HepG2 (cell line): Measurements from ENCODE around the gene ICAM5. TPM values are rescaled to one million over a fixed set of nuclear protein-coding genes. Genes with fewer than 3 reads are reported as not detected.

Experiments
- ADNP ChIP-seq: sonication (generic); formaldehyde crosslinking; IDR thresholded peaks from 2 replicates; pipeline ENCODE4 v1.4.0; 2020; ENCODE audit warnings: missing genetic modification reagents
- ATF2 ChIP-seq: sonication (generic); formaldehyde crosslinking; IDR thresholded peaks from 2 replicates; pipeline ENCODE4 v1.4.0; 2020; ENCODE audit warnings: missing genetic modification reagents
- ATF3 ChIP-seq: sonication (generic); formaldehyde crosslinking; IDR thresholded peaks from 2 replicates; pipeline ENCODE4 v1.4.0; 2020; ENCODE audit warnings: missing genetic modification reagents
- BCL3 ChIP-seq: sonication (generic); formaldehyde crosslinking; IDR thresholded peaks from 2 replicates; pipeline ENCODE4 v1.5.1; 2020; ENCODE audit warnings: mild to moderate bottlenecking, missing genetic modification reagents, moderate library complexity
- FOXA1 ChIP-seq, 2 experiments: fragments of 450-650 bp in 1 of 2; sonication (generic) in 1 of 2; formaldehyde crosslinking in 1 of 2; IDR thresholded peaks; 2 replicates each; pipeline versions ENCODE4 v1.4.0 to v1.6.1; 2016 to 2020; ENCODE audit warnings: missing genetic modification reagents in 1 of 2
- GTF3A ChIP-seq: sonication (generic); formaldehyde crosslinking; conservative IDR thresholded peaks from 2 replicates; pipeline ENCODE4 v1.4.0; 2020; ENCODE audit warnings: mild to moderate bottlenecking, missing genetic modification reagents
- MIXL1 ChIP-seq: IDR thresholded peaks from 2 replicates; pipeline ENCODE4 v1.6.1; 2016
- MTA1 ChIP-seq: sonication (generic); formaldehyde crosslinking; IDR thresholded peaks from 2 replicates; pipeline ENCODE4 v1.4.0; 2020; ENCODE audit warnings: missing genetic modification reagents, mild to moderate bottlenecking, borderline replicate concordance
- MTA3 ChIP-seq: sonication (generic); formaldehyde crosslinking; IDR thresholded peaks from 2 replicates; pipeline ENCODE4 v1.4.0; 2020; ENCODE audit warnings: missing genetic modification reagents
- MXD4 ChIP-seq: IDR thresholded peaks from 2 replicates; pipeline ENCODE4 v1.6.1; 2016; ENCODE audit warnings: mild to moderate bottlenecking, missing biosample characterization, missing genetic modification reagents
- PLSCR1 ChIP-seq: sonication (generic); formaldehyde crosslinking; IDR thresholded peaks from 2 replicates; pipeline ENCODE4 v1.5.0; 2020; ENCODE audit warnings: missing genetic modification reagents, mild to moderate bottlenecking, borderline replicate concordance
- TRIM22 ChIP-seq: fragments of 450-650 bp; IDR thresholded peaks from 2 replicates; pipeline ENCODE4 v1.6.1; 2017
- ZFX ChIP-seq: sonication (generic); formaldehyde crosslinking; IDR thresholded peaks from 2 replicates; pipeline ENCODE4 v1.4.0; 2020; ENCODE audit warnings: mild to moderate bottlenecking, low read depth, missing genetic modification reagents, moderate library complexity
- ZKSCAN5 ChIP-seq: sonication (generic); formaldehyde crosslinking; IDR thresholded peaks from 2 replicates; pipeline ENCODE4 v1.5.1; 2020; ENCODE audit warnings: mild to moderate bottlenecking, missing genetic modification reagents
- ZNF317 ChIP-seq: sonication (generic); formaldehyde crosslinking; IDR thresholded peaks from 2 replicates; pipeline ENCODE4 v1.5.0; 2020; ENCODE audit warnings: mild to moderate bottlenecking, missing genetic modification reagents
- ZNF343 ChIP-seq: sonication (generic); formaldehyde crosslinking; IDR thresholded peaks from 2 replicates; pipeline ENCODE4 v1.4.0; 2020; ENCODE audit warnings: mild to moderate bottlenecking, missing genetic modification reagents
- ZNF382 ChIP-seq: sonication (generic); formaldehyde crosslinking; IDR thresholded peaks from 2 replicates; pipeline ENCODE4 v1.5.0; 2020; ENCODE audit warnings: missing genetic modification reagents, mild to moderate bottlenecking, borderline replicate concordance
- ZNF7 ChIP-seq: IDR thresholded peaks from 2 replicates; pipeline ENCODE4 v1.6.1; 2016; ENCODE audit warnings: missing biosample characterization, missing genetic modification reagents
- ZNF709 ChIP-seq: sonication (generic); formaldehyde crosslinking; IDR thresholded peaks from 2 replicates; pipeline ENCODE4 v1.5.0; 2020; ENCODE audit warnings: mild to moderate bottlenecking, missing genetic modification reagents
- ZNF713 ChIP-seq: sonication (generic); formaldehyde crosslinking; IDR thresholded peaks from 2 replicates; pipeline ENCODE4 v1.4.0; 2020; ENCODE audit warnings: mild to moderate bottlenecking, missing genetic modification reagents
- ZSCAN9 ChIP-seq: IDR thresholded peaks from 2 replicates; pipeline ENCODE4 v1.6.1; 2016; ENCODE audit warnings: borderline replicate concordance
- polyA plus RNA-seq, 8 experiments: library from polyadenylated mRNA; depleted of rRNA in 3 of 8; stranded (reverse) in 7 of 8; unstranded in 1 of 8; fragments of >200 nt; fragmentation: Illumina TruSeq in 4 of 8; extraction: Trizol in 4 of 8; gene quantifications; 2 replicates each; pipeline versions ENCODE4 v1.2.1 to v1.2.3, GENCODE V29; 2011 to 2016; ENCODE audit warnings: low read depth in 4 of 8, missing spikeins in 1 of 8, mixed read lengths in 1 of 8; ENCODE audit not compliant: insufficient read depth in 1 of 8
- total RNA-seq, 5 experiments: library from RNA; depleted of rRNA; stranded (reverse); fragments of >200 nt; fragmentation: Illumina TruSeq; extraction: Trizol; gene quantifications; 2 replicates each; pipeline ENCODE4 v1.2.3, GENCODE V29; 2016; ENCODE audit warnings: low read depth in 1 of 5
- TF ChIP-seq, protein P1 (sequence below): sonication (generic); formaldehyde crosslinking; IDR thresholded peaks from 2 replicates; pipeline ENCODE4 v1.8.0; 2022; ENCODE audit warnings: missing genetic modification reagents, mild to moderate bottlenecking, inconsistent platforms, borderline replicate concordance

Gene ICAM5
- total and polyA plus RNA-seq, 2 of the 13 experiments (the other 11 are each of a cell fraction or from before 2014, with no cell fraction given) = 0.46 to 1.6 TPM

- TF ChIP-seq ZNF7 (CRISPR knock-in tag) = no peak
- no peak for TF ChIP-seq ATF3 (CRISPR knock-in tag)
- TF ChIP-seq MTA3 (CRISPR knock-in tag) = no peak
- TF ChIP-seq MIXL1 (CRISPR knock-in tag) = no peak; the same call in 1 of the 2 replicates
- TF ChIP-seq TRIM22 = no peak
- 0 out of 2 replicates have a peak, but pooled peaks have one; percentile 27 for TF ChIP-seq ZNF709 (CRISPR knock-in tag)
- TF ChIP-seq ZFX (CRISPR knock-in tag) = 0 out of 2 replicates have a peak, but pooled peaks have one; percentile 44
- TF ChIP-seq PLSCR1 (CRISPR knock-in tag) = no peak
- TF ChIP-seq MTA1 (CRISPR knock-in tag) = 0 out of 2 replicates have a peak, but pooled peaks have one; percentile 17
- no peak for TF ChIP-seq ZKSCAN5 (CRISPR knock-in tag)
- TF ChIP-seq ATF2 (CRISPR knock-in tag) = no peak; the same call in 1 of the 2 replicates
- TF ChIP-seq GTF3A = 0 out of 2 replicates have a peak, but pooled peaks have one; percentile 53
- TF ChIP-seq MXD4 (CRISPR knock-in tag) = no peak
- TF ChIP-seq ZNF317 = no peak
- no peak for TF ChIP-seq ZNF382
- no peak for TF ChIP-seq BCL3 (CRISPR knock-in tag)
- 0 out of 2 replicates have a peak, but pooled peaks have one; percentile 40 for TF ChIP-seq ZNF343 (CRISPR knock-in tag)
- TF ChIP-seq FOXA1 (IDR thresholded peaks at IDR 0.05) = no peak
- TF ChIP-seq FOXA1 (CRISPR knock-in tag; IDR thresholded peaks at IDR 0.05) = 0 out of 2 replicates have a peak, but pooled peaks have one; percentile 30
- 0 out of 2 replicates have a peak, but pooled peaks have one; percentile 73 for TF ChIP-seq ZNF713 (CRISPR knock-in tag)
- no peak for TF ChIP-seq ZSCAN9 (CRISPR knock-in tag)
- 0 out of 2 replicates have a peak, but pooled peaks have one; percentile 48 for TF ChIP-seq ADNP (CRISPR knock-in tag)
- TF ChIP-seq, protein P1, sequence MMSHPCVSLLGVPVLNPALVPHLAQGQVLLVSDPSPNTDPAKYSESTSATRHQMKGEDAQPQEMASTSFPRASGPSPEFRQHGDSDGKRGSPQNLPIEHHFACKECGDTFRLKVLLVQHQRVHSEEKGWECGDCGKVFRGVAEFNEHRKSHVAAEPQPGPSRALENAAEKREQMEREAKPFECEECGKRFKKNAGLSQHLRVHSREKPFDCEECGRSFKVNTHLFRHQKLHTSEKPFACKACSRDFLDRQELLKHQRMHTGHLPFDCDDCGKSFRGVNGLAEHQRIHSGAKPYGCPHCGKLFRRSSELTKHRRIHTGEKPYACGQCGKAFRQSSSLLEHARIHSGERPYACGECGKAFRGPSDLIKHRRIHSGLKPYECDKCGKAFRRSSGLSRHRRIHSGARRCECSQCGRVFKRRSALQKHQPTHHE = no peak
Measured at GRCh38 chr19:10269333-10270179, 20.2 kb upstream of the ICAM5 start (continued).
